Measurements from ENCODE around the gene UBE2G2. TPM values are rescaled to one million over a fixed set of nuclear protein-coding genes. Genes with fewer than 3 reads are reported as not detected.

Gene UBE2G2
- total RNA-seq, 3 donors from 2014 or later: 138 to 144 (median 140) TPM

GRCh38 chr21:44735821-44736220 lies 65.8 kb downstream of the UBE2G2 start:
- ATAC-seq: no peak
- Mint-ChIP-seq H3K36me3 (ENCODE audit: insufficient read depth) (no peaks in the 10 kb centered on the region), H3K4me1 (ENCODE audit: low read depth) (peaks cover 2% of the 10 kb centered on the region), H3K4me3 (no peak overlapping the region), H3K27me3 (ENCODE audit: low read depth) (no peaks in the 10 kb centered on the region), H3K9me3 (no peaks in the 10 kb centered on the region)
- no peak for DNase-seq

GRCh38 chr21:44734841-44735240 lies 66.8 kb downstream of the UBE2G2 start:
- Mint-ChIP-seq H3K4me3 (no peak overlapping the region), H3K27me3 (ENCODE audit: low read depth) (no peaks in the 10 kb centered on the region), H3K4me1 (ENCODE audit: low read depth) (peaks cover 2% of the 10 kb centered on the region), H3K9me3 (no peaks in the 10 kb centered on the region), H3K36me3 (ENCODE audit: insufficient read depth) (no peaks in the 10 kb centered on the region)
- DNase-seq (no peak), ATAC-seq (no peak)

- H3K36me3 Mint-ChIP-seq (ENCODE audit: insufficient read depth): no peaks in the 10 kb centered on the region
- ATAC-seq: no peak
Observed at GRCh38 chr21:44734026-44734745, 67.4 kb downstream of the UBE2G2 start.

GRCh38 chr21:44732956-44733355 lies 68.7 kb downstream of the UBE2G2 start:
- no peak for ATAC-seq
- no peak for DNase-seq
- peaks cover 2% of the 10 kb centered on the region for H3K4me1 Mint-ChIP-seq (ENCODE audit: low read depth)
- no peaks in the 10 kb centered on the region for H3K9me3 Mint-ChIP-seq
- H3K27me3 Mint-ChIP-seq (ENCODE audit: low read depth): peaks cover 6% of the 10 kb centered on the region
- no peaks in the 10 kb centered on the region for H3K36me3 Mint-ChIP-seq (ENCODE audit: insufficient read depth)
- H3K4me3 Mint-ChIP-seq: no peak overlapping the region

More at GRCh38 chr21:44734026-44734745, 67.4 kb downstream of the UBE2G2 start:
- H3K27me3 Mint-ChIP-seq (ENCODE audit: low read depth): no peaks in the 10 kb centered on the region
- no peaks in the 10 kb centered on the region for H3K9me3 Mint-ChIP-seq
- no peak for DNase-seq
- no peak overlapping the region for H3K4me3 Mint-ChIP-seq
- peaks cover 2% of the 10 kb centered on the region for H3K4me1 Mint-ChIP-seq (ENCODE audit: low read depth)

GRCh38 chr21:44732263-44732662 lies 69.4 kb downstream of the UBE2G2 start:
- H3K9me3 Mint-ChIP-seq: no peaks in the 10 kb centered on the region
- H3K4me3 Mint-ChIP-seq: no peak overlapping the region
- DNase-seq (no peak), ATAC-seq (no peak)
- H3K27me3 Mint-ChIP-seq (ENCODE audit: low read depth): peaks cover 12% of the 10 kb centered on the region
- H3K4me1 Mint-ChIP-seq (ENCODE audit: low read depth): no peaks in the 10 kb centered on the region
- no peaks in the 10 kb centered on the region for H3K36me3 Mint-ChIP-seq (ENCODE audit: insufficient read depth)

- no peak for DNase-seq
- Mint-ChIP-seq H3K9me3 (no peaks in the 10 kb centered on the region), H3K4me3 (no peak overlapping the region), H3K27me3 (ENCODE audit: low read depth) (peaks cover 16% of the 10 kb centered on the region), H3K36me3 (ENCODE audit: insufficient read depth) (no peaks in the 10 kb centered on the region), H3K4me1 (ENCODE audit: low read depth) (no peaks in the 10 kb centered on the region)
- no peak for ATAC-seq
Observed at GRCh38 chr21:44730951-44731579, 70.6 kb downstream of the UBE2G2 start.

GRCh38 chr21:44730028-44730395 lies 71.6 kb downstream of the UBE2G2 start:
- Mint-ChIP-seq H3K9me3 (no peaks in the 10 kb centered on the region), H3K36me3 (ENCODE audit: insufficient read depth) (no peaks in the 10 kb centered on the region), H3K27me3 (ENCODE audit: low read depth) (peaks cover 24% of the 10 kb centered on the region), H3K4me3 (no peak overlapping the region), H3K4me1 (ENCODE audit: low read depth) (no peaks in the 10 kb centered on the region)
- DNase-seq (no peak), ATAC-seq (no peak)

GRCh38 chr21:44729336-44730027 lies 72.1 kb downstream of the UBE2G2 start:
- no peak for DNase-seq
- H3K4me1 Mint-ChIP-seq (ENCODE audit: low read depth): no peaks in the 10 kb centered on the region

GRCh38 chr21:44728716-44729115 lies 72.9 kb downstream of the UBE2G2 start:
- no peaks in the 10 kb centered on the region for H3K36me3 Mint-ChIP-seq (ENCODE audit: insufficient read depth)
- H3K4me1 Mint-ChIP-seq (ENCODE audit: low read depth): peaks cover 3% of the 10 kb centered on the region
- DNase-seq (no peak), ATAC-seq (no peak)
- H3K9me3 Mint-ChIP-seq: no peaks in the 10 kb centered on the region
- H3K4me3 Mint-ChIP-seq: no peak overlapping the region
- peaks cover 32% of the 10 kb centered on the region for H3K27me3 Mint-ChIP-seq (ENCODE audit: low read depth)

More at GRCh38 chr21:44729336-44730027, 72.1 kb downstream of the UBE2G2 start:
- no peak for ATAC-seq
- H3K4me3 Mint-ChIP-seq: no peak overlapping the region
- no peaks in the 10 kb centered on the region for H3K36me3 Mint-ChIP-seq (ENCODE audit: insufficient read depth)
- no peaks in the 10 kb centered on the region for H3K9me3 Mint-ChIP-seq
- H3K27me3 Mint-ChIP-seq (ENCODE audit: low read depth): peaks cover 27% of the 10 kb centered on the region

- ATAC-seq (no peak), DNase-seq (no peak)
- H3K9me3 Mint-ChIP-seq: no peaks in the 10 kb centered on the region
- peaks cover 9% of the 10 kb centered on the region for H3K4me1 Mint-ChIP-seq (ENCODE audit: low read depth)
- no peak overlapping the region for H3K4me3 Mint-ChIP-seq
- H3K36me3 Mint-ChIP-seq (ENCODE audit: insufficient read depth): no peaks in the 10 kb centered on the region
- peaks cover 38% of the 10 kb centered on the region for H3K27me3 Mint-ChIP-seq (ENCODE audit: low read depth)
Observed at GRCh38 chr21:44727757-44728156, 73.9 kb downstream of the UBE2G2 start.

- peaks cover 41% of the 10 kb centered on the region for H3K27me3 Mint-ChIP-seq (ENCODE audit: low read depth)
- H3K4me1 Mint-ChIP-seq (ENCODE audit: low read depth): peaks cover 10% of the 10 kb centered on the region
- H3K4me3 Mint-ChIP-seq: no peak overlapping the region
- no peaks in the 10 kb centered on the region for H3K9me3 Mint-ChIP-seq
- no peaks in the 10 kb centered on the region for H3K36me3 Mint-ChIP-seq (ENCODE audit: insufficient read depth)
- no peak for ATAC-seq
- DNase-seq: no peak
Observed at GRCh38 chr21:44727321-44727720, 74.3 kb downstream of the UBE2G2 start.

GRCh38 chr21:44726826-44727225 lies 74.8 kb downstream of the UBE2G2 start:
- no peak for ATAC-seq
- no peak overlapping the region for H3K4me3 Mint-ChIP-seq
- H3K9me3 Mint-ChIP-seq: no peaks in the 10 kb centered on the region
- H3K27me3 Mint-ChIP-seq (ENCODE audit: low read depth): peaks cover 41% of the 10 kb centered on the region
- H3K4me1 Mint-ChIP-seq (ENCODE audit: low read depth): peaks cover 10% of the 10 kb centered on the region
- no peaks in the 10 kb centered on the region for H3K36me3 Mint-ChIP-seq (ENCODE audit: insufficient read depth)
- DNase-seq: no peak

- no peak for ATAC-seq
- Mint-ChIP-seq H3K4me1 (ENCODE audit: low read depth) (peaks cover 10% of the 10 kb centered on the region), H3K27me3 (ENCODE audit: low read depth) (peaks cover 54% of the 10 kb centered on the region), H3K36me3 (ENCODE audit: insufficient read depth) (no peaks in the 10 kb centered on the region), H3K9me3 (no peaks in the 10 kb centered on the region), H3K4me3 (no peak overlapping the region)
- no peak for DNase-seq
Observed at GRCh38 chr21:44724926-44725325, 76.7 kb downstream of the UBE2G2 start.

GRCh38 chr21:44724196-44724595 lies 77.4 kb downstream of the UBE2G2 start:
- Mint-ChIP-seq H3K4me1 (ENCODE audit: low read depth) (peaks cover 10% of the 10 kb centered on the region), H3K4me3 (no peak overlapping the region), H3K27me3 (ENCODE audit: low read depth) (peaks cover 59% of the 10 kb centered on the region), H3K9me3 (no peaks in the 10 kb centered on the region), H3K36me3 (ENCODE audit: insufficient read depth) (no peaks in the 10 kb centered on the region)
- no peak for ATAC-seq
- no peak for DNase-seq

Measured in activated T-cell treated with anti-CD3 and anti-CD28 coated beads, Interleukin-2, amount 50 U/mL, for 4 hours (primary cell).